ENCODE results near the gene DYDC1.
"Not testable (repeated sequence)": the region's sequence is repeated elsewhere in the genome, so short reads cannot be mapped to it uniquely, and the experiment has no call there.

The DYDC1 gene

GRCh38 chr10:80333983-80334382, 22.6 kb downstream of the DYDC1 start:
- DNase-seq, result no peak

GRCh38 chr10:80324891-80325364, 31.6 kb downstream of the DYDC1 start:
- no peak for DNase-seq

GRCh38 chr10:80324086-80324485, 32.5 kb downstream of the DYDC1 start:
- no peak for DNase-seq

GRCh38 chr10:80323311-80323710, 33.2 kb downstream of the DYDC1 start:
- DNase-seq, result no peak

GRCh38 chr10:80322711-80323110, 33.8 kb downstream of the DYDC1 start:
- no peak for DNase-seq

GRCh38 chr10:80322158-80322557, 34.4 kb downstream of the DYDC1 start:
- DNase-seq, result no peak

- DNase-seq, result no peak
Observed at GRCh38 chr10:80321183-80321582, 35.4 kb downstream of the DYDC1 start.

GRCh38 chr10:80320377-80320776, 36.2 kb downstream of the DYDC1 start:
- no peak for DNase-seq

- DNase-seq, result no peak
Observed at GRCh38 chr10:80319725-80320290, 36.7 kb downstream of the DYDC1 start.

GRCh38 chr10:80319318-80319717, 37.2 kb downstream of the DYDC1 start:
- DNase-seq, result no peak

- DNase-seq, result no peak
Observed at GRCh38 chr10:80318742-80319141, 37.8 kb downstream of the DYDC1 start.

- no peak for DNase-seq
Observed at GRCh38 chr10:80315391-80315790, 41.2 kb downstream of the DYDC1 start.

GRCh38 chr10:80313523-80313922, 43.0 kb downstream of the DYDC1 start:
- no peak for DNase-seq

- not testable (repeated sequence) for DNase-seq
Observed at GRCh38 chr10:80305989-80306388, 50.6 kb downstream of the DYDC1 start.

GRCh38 chr10:80296942-80297341, 59.6 kb downstream of the DYDC1 start:
- no peak for DNase-seq

GRCh38 chr10:80292607-80293239, 63.8 kb downstream of the DYDC1 start:
- no peak for DNase-seq

GRCh38 chr10:80290474-80291220, 65.9 kb downstream of the DYDC1 start:
- DNase-seq, result no peak

- DNase-seq, result no peak
Observed at GRCh38 chr10:80289451-80290287, 66.9 kb downstream of the DYDC1 start, which contains the start of gene MAT1A. Gene MAT1A (minus strand): TSS chr10:80289658. CDS start chr10:80289423, 235 bp downstream.

GRCh38 chr10:80288849-80289248, 67.7 kb downstream of the DYDC1 start:
- DNase-seq, result no peak
